GM12878 (cell line): Measurements from ENCODE around the gene IFNA8. TPM values are rescaled to one million over a fixed set of nuclear protein-coding genes. Genes with fewer than 3 reads are reported as not detected.
A peak's percentile ranks its signal among the peaks of the same experiment; 100 is the strongest.

Source experiments
- ATAC-seq: fragments of 200-7000 bp; cut with Tn5 transposase; 3 replicates; pipeline ENCODE4 v1.9.1; 2020; ENCODE audit warnings: mild to moderate bottlenecking, moderate library complexity
- BruUV-seq: library from RNA; stranded (reverse); fragments of 400-500 nt; replicated peaks from 2 replicates; lab custom pipeline; 2021; lab: Mats Ljungman, UMichigan
- CTCF ChIA-PET: fragments of 300-600 bp; sonication (Branson Sonifier 250); formaldehyde crosslinking; extraction: SDS; loops from one replicate; lab custom pipeline; 2021; ENCODE audit warnings: inconsistent platforms; lab: Yijun Ruan, JAX
- POLR2A ChIA-PET: fragments of 350-600 bp; formaldehyde crosslinking; extraction: SDS; loops from one replicate; lab custom pipeline; 2021; ENCODE audit warnings: inconsistent platforms; lab: Charles Lee
- RAD21 ChIA-PET: fragments of 300-600 bp; sonication (Branson Sonifier 250); formaldehyde crosslinking; loops from one replicate; lab custom pipeline; 2023; ENCODE audit warnings: antibody characterized with exemption; ENCODE audit not compliant: unreplicated experiment; lab: Charles Lee
- SMC1A ChIA-PET: fragments of 300-600 bp; sonication (Branson Sonifier 250); formaldehyde crosslinking; loops from one replicate; lab custom pipeline; 2023; ENCODE audit not compliant: unreplicated experiment, uncharacterized antibody; lab: Charles Lee
- DNase-seq: peaks from one replicate; pipeline ENCODE4 v3.0.0-alpha.2; 2011; ENCODE audit warnings: low read depth, low spot score
- FAIRE-seq: peaks from 3 replicates; lab custom pipeline; 2011; peaks lifted over from hg19 to GRCh38; lab: Jason Lieb, UNC
- H2AFZ ChIP-seq: 2 replicates; pipeline ENCODE4 v1.6.0; 2011; ENCODE audit warnings: low read depth, low read length, control low read depth; ENCODE audit not compliant: control insufficient read depth
- H3K27ac ChIP-seq: 2 replicates; pipeline ENCODE4 v1.5.1; 2011; ENCODE audit warnings: control low read depth; ENCODE audit not compliant: control insufficient read depth, insufficient read depth
- H3K27me3 ChIP-seq, 2 experiments: replicated peaks in 1 of 2; 2 replicates each; pipeline versions ENCODE4 v1.6.0 to v1.6.1; 2011; ENCODE audit warnings: low read length in 1 of 2; ENCODE audit not compliant: control insufficient read depth in 2 of 2, insufficient read depth in 2 of 2
- H3K36me3 ChIP-seq, 2 experiments: 2 replicates each; pipeline ENCODE4 v1.5.1; 2011; ENCODE audit warnings: low read length in 1 of 2; ENCODE audit not compliant: control insufficient read depth in 2 of 2, insufficient read depth in 2 of 2
- H3K4me1 ChIP-seq: 2 replicates; pipeline ENCODE4 v1.6.1; 2011; ENCODE audit warnings: mild to moderate bottlenecking, low read length, moderate library complexity, mixed read lengths; ENCODE audit not compliant: control insufficient read depth, insufficient read depth
- H3K4me2 ChIP-seq: 2 replicates; pipeline ENCODE4 v1.6.0; 2011; ENCODE audit warnings: control low read depth; ENCODE audit not compliant: control insufficient read depth, insufficient read depth
- H3K4me3 ChIP-seq: fragments of 200-600 bp; sonication (generic); 2 replicates; pipeline ENCODE4 v1.5.1; 2016
- H3K79me2 ChIP-seq: 2 replicates; pipeline ENCODE4 v1.6.0; 2011; ENCODE audit warnings: low read length; ENCODE audit not compliant: control insufficient read depth, insufficient read depth
- H3K9ac ChIP-seq: 2 replicates; pipeline ENCODE4 v1.8.0; 2011; ENCODE audit warnings: low read length, control low read depth, mixed read lengths; ENCODE audit not compliant: control insufficient read depth, insufficient read depth
- H3K9me3 ChIP-seq: replicated peaks from 3 replicates; pipeline ENCODE4 v1.5.1; 2011; ENCODE audit warnings: mild to moderate bottlenecking, low read length; ENCODE audit not compliant: control insufficient read depth, insufficient read depth
- H4K20me1 ChIP-seq: 2 replicates; pipeline ENCODE4 v1.6.0; 2011; ENCODE audit not compliant: control insufficient read depth, insufficient read depth
- CHD2 ChIP-seq: IDR thresholded peaks from 2 replicates; pipeline ENCODE4 v1.6.1; 2011; ENCODE audit warnings: low read depth, low read length, improper control_type of control experiment, borderline replicate concordance
- CHD4 ChIP-seq: fragments of 200-600 bp; sonication (generic); IDR thresholded peaks from 2 replicates; pipeline ENCODE4 v1.6.1; 2016; ENCODE audit warnings: mild to moderate bottlenecking
- CTCF ChIP-seq, 3 experiments: IDR thresholded peaks in 2 of 3; conservative IDR thresholded peaks in 1 of 3; 2 replicates each; pipeline ENCODE4 v1.5.1; 2011; ENCODE audit warnings: low read depth in 3 of 3, low read length in 3 of 3, mild to moderate bottlenecking in 3 of 3, control low read depth in 2 of 3, moderate library complexity in 2 of 3, inconsistent platforms in 1 of 3, mixed read lengths in 1 of 3; ENCODE audit not compliant: control insufficient read depth in 2 of 3, insufficient read depth in 1 of 3; ENCODE audit errors: extremely low read depth in 1 of 3
- HCFC1 ChIP-seq: fragments of 150-350 bp; IDR thresholded peaks from 2 replicates; pipeline ENCODE4 v1.6.1; 2014; ENCODE audit warnings: low read length
- NBN ChIP-seq: fragments of 450-650 bp; IDR thresholded peaks from 2 replicates; pipeline ENCODE4 v1.6.1; 2016
- NFXL1 ChIP-seq: fragments of 450-650 bp; IDR thresholded peaks from 2 replicates; pipeline ENCODE4 v1.6.1; 2017; ENCODE audit warnings: antibody characterized with exemption, mild to moderate bottlenecking, borderline replicate concordance
- NKRF ChIP-seq: fragments of 450-650 bp; conservative IDR thresholded peaks from 2 replicates; pipeline ENCODE4 v1.6.1; 2017; ENCODE audit warnings: mild to moderate bottlenecking, moderate library complexity
- SRF ChIP-seq, 2 experiments: IDR thresholded peaks; 2 replicates each; pipeline ENCODE4 v1.6.1; 2011; ENCODE audit warnings: low read depth in 2 of 2, low read length in 2 of 2, mild to moderate bottlenecking in 1 of 2, moderate library complexity in 1 of 2
- SUPT20H ChIP-seq: IDR thresholded peaks from 2 replicates; pipeline ENCODE4 v1.6.1; 2011; ENCODE audit warnings: low read depth, mild to moderate bottlenecking, low read length, moderate library complexity, borderline replicate concordance; ENCODE audit not compliant: control insufficient read depth
- WGBS: methylation state at CpG from one replicate; pipeline ENCODE4 v1.1.6; 2016; ENCODE audit warnings: low lambda C conversion rate; ENCODE audit not compliant: insufficient replicate concordance, insufficient coverage; ENCODE audit errors: missing lambda C conversion rate; 5-methylcytosine and 5-hydroxymethylcytosine counted together
- in situ Hi-C: fragments of 300-500 bp; cut with MboI; formaldehyde crosslinking; loops from 9 replicates; pipeline ENCODE4 v1.14.3; 2018; ENCODE audit warnings: mixed read lengths
- intact Hi-C: fragments of 100-400 bp; cut with micrococcal nuclease; formaldehyde crosslinking; loops from one replicate; pipeline ENCODE4 v1.14.2; 2022; ENCODE audit not compliant: unreplicated experiment
- polyA plus RNA-seq, 11 experiments: library from polyadenylated mRNA; depleted of rRNA in 4 of 11; unstranded in 6 of 11; stranded (reverse) in 5 of 11; fragments of >200 nt; fragmentation: Nextera tagmentation in 4 of 11; fragmentation: Illumina TruSeq in 1 of 11; extraction: Ambion mirVana in 4 of 11; extraction: Trizol in 1 of 11; gene quantifications; 1 replicate in 1 of 11; 2 replicates in 10 of 11; pipeline versions ENCODE4 v1.2.1 to v1.2.3, GENCODE V29; 2011 to 2016; ENCODE audit warnings: inconsistent platforms in 2 of 11, missing spikeins in 2 of 11, low read depth in 1 of 11
- total RNA-seq, 4 experiments: library from RNA; depleted of rRNA in 3 of 4; stranded (reverse); fragments of >200 nt in 3 of 4; fragmentation: Illumina TruSeq in 1 of 4; extraction: Trizol in 1 of 4; gene quantifications; 2 replicates each; pipeline versions ENCODE4 v1.2.1 to v1.2.3, GENCODE V29; 2013 to 2021
- TF ChIP-seq, protein P1 (sequence below): IDR thresholded peaks from 2 replicates; pipeline ENCODE4 v1.6.1; 2011; ENCODE audit warnings: borderline replicate concordance, low read depth, mild to moderate bottlenecking, moderate library complexity, low read length; ENCODE audit not compliant: insufficient read depth, poor library complexity, severe bottlenecking
- TF ChIP-seq, protein P2 (sequence below): fragments of 450-650 bp; formaldehyde crosslinking; IDR thresholded peaks from 2 replicates; pipeline ENCODE4 v1.5.0; 2022; ENCODE audit warnings: mild to moderate bottlenecking, missing genetic modification characterization

The IFNA8 gene
- total and polyA plus RNA-seq, 10 of the 15 experiments (the other 5 are each of a cell fraction or from before 2014, with no cell fraction given), result not detected

- Histone ChIP-seq H3K4me2 (peak overlapping the region; percentile 79), H2AFZ (peak overlapping the region; percentile 73), H3K4me3 (peak overlapping the region; percentile 25; the same call in 1 of the 2 replicates), H3K36me3 (no peaks in the 10 kb centered on the region), H3K4me1 (peaks cover 22% of the 10 kb centered on the region), H3K9ac (peak overlapping the region; percentile 42), H3K27ac (peak overlapping the region; percentile 69), H4K20me1 (no peaks in the 10 kb centered on the region), H3K79me2 (no peaks in the 10 kb centered on the region), H3K27me3 (no peaks in the 10 kb centered on the region), H3K9me3 (no peaks in the 10 kb centered on the region; the same call in 2 of the 3 replicates)
- ATAC-seq (peak; percentile 92), FAIRE-seq (peak; percentile 84), DNase-seq (peak; percentile 94)
- RAD21 ChIA-PET, result interaction anchor here (0.7 to 6.3 kb wide), 9 partner anchors 10 to 56 kb away, joined by 3 to 37 read pairs (median 9); partner anchors contain the start of gene KLHL9
- SMC1A ChIA-PET, result interaction anchor here (1.1 to 8.2 kb wide), 11 partner anchors 10 to 55 kb away, joined by 3 to 78 read pairs (median 18); partner anchors contain the start of gene KLHL9
- 1% methylated on average over 5 of the region's 5 CpGs for WGBS
- BruUV-seq, result no TSS peak
- in situ Hi-C loops (no loop called here), intact Hi-C loops (loop anchor here (1.0 kb wide), 2 partner anchors 24 to 46 kb away; partner anchors contain the start of gene KLHL9)
- POLR2A ChIA-PET, result interaction anchor here (0.6 to 2.2 kb wide), 6 partner anchors 9 to 173 kb away, joined by 3 to 12 read pairs (median 4); no protein-coding TSS in a partner anchor
- CTCF ChIA-PET, result interaction anchor here (0.6 to 7.2 kb wide), 8 partner anchors 12 to 187 kb away, joined by 3 to 111 read pairs (median 4); partner anchors contain the start of gene KLHL9
- 0 out of 4 replicates have a peak, but pooled peaks of 1 of the 2 experiments have one; percentile 24 for TF ChIP-seq SRF (IDR thresholded peaks at IDR 0.05; ENCODE audit: low read depth in 2 of 2, low read length in 2 of 2)
- TF ChIP-seq, protein P1, sequence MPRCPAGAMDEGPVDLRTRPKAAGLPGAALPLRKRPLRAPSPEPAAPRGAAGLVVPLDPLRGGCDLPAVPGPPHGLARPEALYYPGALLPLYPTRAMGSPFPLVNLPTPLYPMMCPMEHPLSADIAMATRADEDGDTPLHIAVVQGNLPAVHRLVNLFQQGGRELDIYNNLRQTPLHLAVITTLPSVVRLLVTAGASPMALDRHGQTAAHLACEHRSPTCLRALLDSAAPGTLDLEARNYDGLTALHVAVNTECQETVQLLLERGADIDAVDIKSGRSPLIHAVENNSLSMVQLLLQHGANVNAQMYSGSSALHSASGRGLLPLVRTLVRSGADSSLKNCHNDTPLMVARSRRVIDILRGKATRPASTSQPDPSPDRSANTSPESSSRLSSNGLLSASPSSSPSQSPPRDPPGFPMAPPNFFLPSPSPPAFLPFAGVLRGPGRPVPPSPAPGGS, result peak; percentile 51
- no peak for TF ChIP-seq CTCF (IDR thresholded peaks at IDR 0.05 in 2 of 3, conservative IDR thresholded peaks at IDR 0.05 in 1 of 3; ENCODE audit: control insufficient read depth in 2 of 3, extremely low read depth in 1 of 3, insufficient read depth in 1 of 3, low read depth in 3 of 3, low read length in 3 of 3)
- no peak for TF ChIP-seq NFXL1
- no peak for TF ChIP-seq NKRF
- peak; percentile 95; the same call in 1 of the 2 replicates for TF ChIP-seq NBN
- TF ChIP-seq CHD4, result no peak
- TF ChIP-seq, protein P2, sequence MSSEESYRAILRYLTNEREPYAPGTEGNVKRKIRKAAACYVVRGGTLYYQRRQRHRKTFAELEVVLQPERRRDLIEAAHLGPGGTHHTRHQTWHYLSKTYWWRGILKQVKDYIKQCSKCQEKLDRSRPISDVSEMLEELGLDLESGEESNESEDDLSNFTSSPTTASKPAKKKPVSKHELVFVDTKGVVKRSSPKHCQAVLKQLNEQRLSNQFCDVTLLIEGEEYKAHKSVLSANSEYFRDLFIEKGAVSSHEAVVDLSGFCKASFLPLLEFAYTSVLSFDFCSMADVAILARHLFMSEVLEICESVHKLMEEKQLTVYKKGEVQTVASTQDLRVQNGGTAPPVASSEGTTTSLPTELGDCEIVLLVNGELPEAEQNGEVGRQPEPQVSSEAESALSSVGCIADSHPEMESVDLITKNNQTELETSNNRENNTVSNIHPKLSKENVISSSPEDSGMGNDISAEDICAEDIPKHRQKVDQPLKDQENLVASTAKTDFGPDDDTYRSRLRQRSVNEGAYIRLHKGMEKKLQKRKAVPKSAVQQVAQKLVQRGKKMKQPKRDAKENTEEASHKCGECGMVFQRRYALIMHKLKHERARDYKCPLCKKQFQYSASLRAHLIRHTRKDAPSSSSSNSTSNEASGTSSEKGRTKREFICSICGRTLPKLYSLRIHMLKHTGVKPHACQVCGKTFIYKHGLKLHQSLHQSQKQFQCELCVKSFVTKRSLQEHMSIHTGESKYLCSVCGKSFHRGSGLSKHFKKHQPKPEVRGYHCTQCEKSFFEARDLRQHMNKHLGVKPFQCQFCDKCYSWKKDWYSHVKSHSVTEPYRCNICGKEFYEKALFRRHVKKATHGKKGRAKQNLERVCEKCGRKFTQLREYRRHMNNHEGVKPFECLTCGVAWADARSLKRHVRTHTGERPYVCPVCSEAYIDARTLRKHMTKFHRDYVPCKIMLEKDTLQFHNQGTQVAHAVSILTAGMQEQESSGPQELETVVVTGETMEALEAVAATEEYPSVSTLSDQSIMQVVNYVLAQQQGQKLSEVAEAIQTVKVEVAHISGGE (CRISPR knock-in tag), result no peak
- peak; percentile 60; the same call in 1 of the 2 replicates for TF ChIP-seq CHD2
- no peak for TF ChIP-seq HCFC1
- no peak for TF ChIP-seq SUPT20H
Observed at GRCh38 chr9:21381448-21382339, 27.2 kb upstream of the IFNA8 start.
